Omental fat pad (tissue), 4 donors: ENCODE data around the gene RNF8. TPM values are rescaled to one million over a fixed set of nuclear protein-coding genes. Genes with fewer than 3 reads are reported as not detected.
"Not testable (repeated sequence)": the region's sequence is repeated elsewhere in the genome, so short reads cannot be mapped to it uniquely, and the experiment has no call there.

Source experiments
- ATAC-seq: fragments of 150-250 bp; one replicate; pipeline ENCODE4 v1.9.1; 2016; ENCODE audit warnings: mild to moderate bottlenecking, moderate library complexity; ENCODE audit not compliant: low FRiP score
- DNase-seq: peaks from one replicate; pipeline ENCODE4 v3.0.0-alpha.2; 2019; ENCODE audit warnings: low spot score
- CTCF ChIP-seq, 3 donors: fragments of 450-650 bp; IDR thresholded peaks; one replicate each; pipeline ENCODE4 v1.5.1; 2016 to 2017; ENCODE audit warnings: antibody characterized with exemption in 3 of 3, mild to moderate bottlenecking in 3 of 3, moderate library complexity in 2 of 3
- total RNA-seq, 4 donors: library from RNA; depleted of rRNA; stranded (reverse); fragments of >200 nt; gene quantifications; one replicate each; pipeline ENCODE4 v1.1.0, GENCODE V29; 2016

RNF8 gene
- total RNA-seq, 4 donors from 2014 or later, result 9.3 to 17.0 (median 11.8) TPM

- DNase-seq (no peak), ATAC-seq (no peak)
- no peak for TF ChIP-seq CTCF (IDR thresholded peaks at IDR 0.05)
Measured at GRCh38 chr6:37338745-37339255, 15.0 kb upstream of the RNF8 start.

- DNase-seq (no peak), ATAC-seq (no peak)
- no peak for TF ChIP-seq CTCF (IDR thresholded peaks at IDR 0.05)
Measured at GRCh38 chr6:37339741-37340638, 13.8 kb upstream of the RNF8 start.

GRCh38 chr6:37340639-37340943 is 13.2 kb upstream of the RNF8 start:
- TF ChIP-seq CTCF (IDR thresholded peaks at IDR 0.05), result no peak
- DNase-seq, result no peak
- no peak for ATAC-seq

- ATAC-seq (no peak), DNase-seq (no peak)
Measured at GRCh38 chr6:37343248-37343647, 10.5 kb upstream of the RNF8 start.

GRCh38 chr6:37344308-37344707 is 9.5 kb upstream of the RNF8 start:
- ATAC-seq (no peak), DNase-seq (no peak)
- TF ChIP-seq CTCF (IDR thresholded peaks at IDR 0.05), result no peak

More at GRCh38 chr6:37343248-37343647, 10.5 kb upstream of the RNF8 start:
- no peak for TF ChIP-seq CTCF (IDR thresholded peaks at IDR 0.05)

- not testable (repeated sequence) for DNase-seq, ATAC-seq
Measured at GRCh38 chr6:37345804-37346203, 8.0 kb upstream of the RNF8 start.

GRCh38 chr6:37347177-37347576 is 6.6 kb upstream of the RNF8 start:
- no peak for DNase-seq
- no peak for TF ChIP-seq CTCF (IDR thresholded peaks at IDR 0.05)
- no peak for ATAC-seq
